Stimulated activated CD4-positive, alpha-beta T cell treated with anti-CD3 and anti-CD28 coated beads, Interleukin-1b, Interleukin-23, amount 100 ng/mL, for 24 hours (primary cell): ENCODE measurements around the gene CT45A3.
"Not testable (repeated sequence)": the region's sequence is repeated elsewhere in the genome, so short reads cannot be mapped to it uniquely, and the experiment has no call there.

Experiments
- DNase-seq, 4 experiments: peaks; one replicate each; pipeline ENCODE4 v3.0.0-alpha.2; 2020; ENCODE audit warnings: low read depth in 4 of 4, low spot score in 1 of 4

Gene CT45A3

GRCh38 chrX:135768091-135768490 lies at the start of gene CT45A3:
Gene CT45A3 (minus strand): TSS chrX:135768191. CDS start chrX:135764444, 3,747 bp downstream.
- DNase-seq, result not testable (repeated sequence)

GRCh38 chrX:135802687-135803086 lies 34.7 kb upstream of the CT45A3 start, which contains the start of gene CT45A6:
Gene CT45A6 (minus strand): TSS chrX:135802787. CDS start chrX:135798993, 3,794 bp downstream.
- not testable (repeated sequence) for DNase-seq

- DNase-seq, result not testable (repeated sequence)
Measured at GRCh38 chrX:135785403-135785802, 17.4 kb upstream of the CT45A3 start, which contains the start of gene CT45A5. Gene CT45A5 (minus strand): TSS chrX:135785503. CDS start chrX:135781729, 3,774 bp downstream.

GRCh38 chrX:135744739-135745138 lies 23.3 kb downstream of the CT45A3 start:
- not testable (repeated sequence) for DNase-seq

- DNase-seq, result no peak
Measured at GRCh38 chrX:135741192-135741715, 26.7 kb downstream of the CT45A3 start.

- DNase-seq, result peak in 3 of 4 experiments; percentile 16 to 47 (median 30)
Measured at GRCh38 chrX:135740681-135741149, 27.3 kb downstream of the CT45A3 start.

GRCh38 chrX:135737366-135738071 lies 30.5 kb downstream of the CT45A3 start:
- DNase-seq, result no peak

- DNase-seq, result not testable (repeated sequence)
Measured at GRCh38 chrX:135734666-135735065, 33.3 kb downstream of the CT45A3 start.

- no peak for DNase-seq
Measured at GRCh38 chrX:135713795-135714194, 54.2 kb downstream of the CT45A3 start.

GRCh38 chrX:135713183-135713689 lies 54.8 kb downstream of the CT45A3 start, which contains the start of gene CT45A1:
Gene CT45A1 (plus strand): TSS chrX:135713639. CDS start chrX:135718941, 5,302 bp downstream.
- DNase-seq, result peak in 2 of 4 experiments; percentile 13 to 27
